Spleen (tissue), 11 donors: ENCODE data around the gene AURKA. TPM values are rescaled to one million over a fixed set of nuclear protein-coding genes. Genes with fewer than 3 reads are reported as not detected.

ENCODE experiments used
- DNase-seq: peaks from one replicate; pipeline ENCODE4 v3.0.0-alpha.2; 2020
- H3K27ac ChIP-seq, 8 donors: fragments of 200-600 bp; sonication (generic) in 7 of 8; 1 replicate in 4 of 8; 2 replicates in 4 of 8; pipeline versions ENCODE4 v1.5.0 to v1.8.0; 2016 to 2021; ENCODE audit warnings: inconsistent platforms in 4 of 8, mild to moderate bottlenecking in 4 of 8, moderate library complexity in 1 of 8
- H3K27me3 ChIP-seq, 7 donors: fragments of 200-600 bp; sonication (generic) in 6 of 7; replicated peaks in 1 of 7; 1 replicate in 4 of 7; 2 replicates in 3 of 7; pipeline versions ENCODE4 v1.5.0 to v1.8.0; 2016 to 2021; ENCODE audit warnings: inconsistent platforms in 3 of 7, mild to moderate bottlenecking in 1 of 7
- H3K36me3 ChIP-seq, 6 donors: fragments of 200-600 bp; sonication (generic) in 5 of 6; 1 replicate in 4 of 6; 2 replicates in 2 of 6; pipeline versions ENCODE4 v1.5.0 to v1.8.0; 2016 to 2021; ENCODE audit warnings: inconsistent platforms in 2 of 6
- H3K4me1 ChIP-seq, 6 donors: fragments of 200-600 bp; sonication (generic) in 5 of 6; 1 replicate in 3 of 6; 2 replicates in 3 of 6; pipeline versions ENCODE4 v1.5.0 to v1.8.0; 2016 to 2021; ENCODE audit warnings: inconsistent platforms in 3 of 6
- H3K4me3 ChIP-seq, 8 donors: fragments of 200-600 bp; sonication (generic) in 7 of 8; 1 replicate in 4 of 8; 2 replicates in 4 of 8; pipeline versions ENCODE4 v1.5.0 to v1.8.0; 2016 to 2021; ENCODE audit warnings: inconsistent platforms in 4 of 8, mild to moderate bottlenecking in 4 of 8, moderate library complexity in 2 of 8
- H3K9me3 ChIP-seq, 8 donors: fragments of 200-600 bp; sonication (generic) in 7 of 8; 1 replicate in 4 of 8; 2 replicates in 4 of 8; pipeline versions ENCODE4 v1.5.0 to v1.8.0; 2016 to 2021; ENCODE audit warnings: inconsistent platforms in 4 of 8
- CTCF ChIP-seq, 11 experiments: fragments of 200-600 bp in 7 of 11; fragments of 450-650 bp in 4 of 11; sonication (generic) in 4 of 11; IDR thresholded peaks in 8 of 11; conservative IDR thresholded peaks in 3 of 11; 1 replicate in 7 of 11; 2 replicates in 4 of 11; pipeline versions ENCODE4 v1.4.0 to v1.8.0; 2016 to 2021; ENCODE audit warnings: antibody characterized with exemption in 11 of 11, inconsistent platforms in 4 of 11, mild to moderate bottlenecking in 1 of 11
- POLR2A ChIP-seq, 3 donors: fragments of 450-650 bp; IDR thresholded peaks; one replicate each; pipeline ENCODE4 v1.5.1; 2017; ENCODE audit warnings: antibody characterized with exemption in 3 of 3, mild to moderate bottlenecking in 1 of 3
- POLR2AphosphoS5 ChIP-seq, 3 donors: sonication (generic); formaldehyde crosslinking; IDR thresholded peaks; one replicate each; pipeline ENCODE4 v1.5.1; 2017; ENCODE audit warnings: antibody characterized with exemption in 3 of 3
- WGBS, 5 donors: extraction: QIAGEN DNeasy Blood & Tissue Kit in 3 of 5; methylation state at CpG; one replicate each; pipeline versions ENCODE4 v1.1.5 to v1.1.7; 2013 to 2018; 5-methylcytosine and 5-hydroxymethylcytosine counted together
- intact Hi-C: fragments of 100-400 bp; cut with DNase I; formaldehyde crosslinking; loops from one replicate; pipeline ENCODE4 v1.15.0; 2023; ENCODE audit warnings: low total_unique reads
- polyA plus RNA-seq, 3 donors: library from polyadenylated mRNA; stranded (reverse); fragments of 200-250 nt; gene quantifications; one replicate each; pipeline ENCODE4 v1.2.1, GENCODE V29; 2013
- total RNA-seq, 7 donors: library from RNA; depleted of rRNA in 3 of 7; stranded (reverse); fragments of >200 nt in 3 of 7; fragmentation: NEBNext Ultra II Directional in 4 of 7; extraction: Animal tissue kit (Norgen Biotek cat#: 25700) in 4 of 7; gene quantifications; one replicate each; pipeline versions ENCODE4 v1.1.0 to v1.2.1, GENCODE V29; 2016 to 2021
- donor health status: healthy with polysubstance abuse.
- donor health status: DM: no; HTN: no; CAD: no; lungs with moderate emphysema.
- donor health status: DM: no; HTN: no; CAD: no.
- donor health status: Bipolar disorder and iron deficiency.
- donor health status: healthy.
- donor health status: DM: no; HTN: no; CAD: no.
- donor health status: DM: yes; HTN: yes; CAD: no.

Gene AURKA
- total and polyA plus RNA-seq, 10 donors: 1.6 to 10.0 (median 6.1) TPM

DNA sequence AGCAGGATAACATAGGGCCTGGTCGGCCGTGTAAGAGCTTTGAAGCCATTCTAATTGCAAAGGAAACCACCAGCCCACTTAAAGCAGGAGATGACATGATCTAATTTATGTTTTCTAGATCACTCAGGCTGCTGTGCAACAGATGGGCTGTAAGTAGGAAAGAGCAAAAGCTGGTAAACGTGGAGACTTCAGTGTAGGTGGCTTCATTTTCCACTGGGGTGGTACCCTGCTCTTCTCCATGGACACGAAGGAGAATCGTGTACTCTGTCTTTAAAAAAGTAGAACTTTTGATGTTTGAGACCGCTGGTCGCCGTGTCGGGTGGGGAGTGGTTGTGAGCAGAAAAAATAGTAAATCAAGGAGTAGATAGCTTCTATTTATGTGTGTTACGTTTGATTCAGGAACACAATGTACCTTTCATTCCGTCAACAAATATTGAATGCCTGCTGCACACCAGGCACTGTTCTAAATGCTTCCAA is 26.4 kb upstream of the AURKA start:
- WGBS, 5 donors: 24 to 53% (median 39%) methylated on average over 11 of the region's 11 CpGs
- TF ChIP-seq POLR2A (IDR thresholded peaks at IDR 0.05) (no peak), POLR2AphosphoS5 (IDR thresholded peaks at IDR 0.05) (peak in 1 of 3 donors; percentile 6)
- DNase-seq: no peak
- Histone ChIP-seq H3K4me1 (peaks cover 6 to 100% (median 63%) of the 10 kb centered on the region in 6 donors), H3K27me3 (no peaks in the 10 kb centered on the region), H3K36me3 (peaks cover 0 to 8% (median 0%) of the 10 kb centered on the region in 6 donors), H3K4me3 (peak overlapping the region in 1 of 8 donors; percentile 44), H3K27ac (peak overlapping the region; percentile 66 to 90 (median 84)), H3K9me3 (no peaks in the 10 kb centered on the region)
- intact Hi-C loops: no loop called here

- intact Hi-C loops: no loop called here
Observed at GRCh38 chr20:56417911-56418310, 25.9 kb upstream of the AURKA start.

GRCh38 chr20:56417402-56417801 is 25.4 kb upstream of the AURKA start:
- H3K4me3 ChIP-seq: peak overlapping the region in 1 of 8 donors; percentile 44
- H3K27me3 ChIP-seq: no peaks in the 10 kb centered on the region

More at GRCh38 chr20:56417911-56418310, 25.9 kb upstream of the AURKA start:
- H3K27me3 ChIP-seq: no peaks in the 10 kb centered on the region
- H3K27ac ChIP-seq: peak overlapping the region; percentile 66 to 90 (median 84)
- peaks cover 0 to 8% (median 0%) of the 10 kb centered on the region in 6 donors for H3K36me3 ChIP-seq
- DNase-seq: no peak
- WGBS, 5 donors: 72 to 81% (median 74%) methylated on average over 4 of the region's 4 CpGs
- TF ChIP-seq CTCF (IDR thresholded peaks at IDR 0.05 in 8 of 11, conservative IDR thresholded peaks at IDR 0.05 in 3 of 11) (no peak), POLR2A (IDR thresholded peaks at IDR 0.05) (no peak), POLR2AphosphoS5 (IDR thresholded peaks at IDR 0.05) (no peak)
- no peaks in the 10 kb centered on the region for H3K9me3 ChIP-seq
- H3K4me3 ChIP-seq: peak overlapping the region in 1 of 8 donors; percentile 44
- peaks cover 6 to 100% (median 60%) of the 10 kb centered on the region in 6 donors for H3K4me1 ChIP-seq

GRCh38 chr20:56414842-56415765 is 23.1 kb upstream of the AURKA start:
- H3K4me1 ChIP-seq: peaks cover 17 to 100% (median 64%) of the 10 kb centered on the region in 6 donors
- 70 to 80% (median 73%) methylated on average over 12 of the region's 12 CpGs for WGBS, 5 donors
- no peaks in the 10 kb centered on the region for H3K27me3 ChIP-seq
- no peak for DNase-seq
- H3K9me3 ChIP-seq: no peaks in the 10 kb centered on the region
- peak overlapping the region in 2 of 8 donors; percentile 25 to 40 for H3K4me3 ChIP-seq
- TF ChIP-seq POLR2A (IDR thresholded peaks at IDR 0.05) (no peak), POLR2AphosphoS5 (IDR thresholded peaks at IDR 0.05) (no peak), CTCF (IDR thresholded peaks at IDR 0.05 in 8 of 11, conservative IDR thresholded peaks at IDR 0.05 in 3 of 11) (no peak)
- H3K27ac ChIP-seq: peak overlapping the region in 5 of 8 donors; percentile 33 to 90 (median 87)
- H3K36me3 ChIP-seq: peaks cover 0 to 8% (median 0%) of the 10 kb centered on the region in 6 donors
- intact Hi-C loops: no loop called here

More at GRCh38 chr20:56417402-56417801, 25.4 kb upstream of the AURKA start:
- no peak for DNase-seq
- Histone ChIP-seq H3K36me3 (peaks cover 0 to 8% (median 0%) of the 10 kb centered on the region in 6 donors), H3K27ac (peak overlapping the region in 7 of 8 donors; percentile 80 to 90 (median 85)), H3K9me3 (no peaks in the 10 kb centered on the region), H3K4me1 (peaks cover 6 to 100% (median 60%) of the 10 kb centered on the region in 6 donors)
- intact Hi-C loops: no loop called here
- 72 to 92% (median 76%) methylated on average over 7 of the region's 7 CpGs for WGBS, 5 donors
- TF ChIP-seq POLR2AphosphoS5 (IDR thresholded peaks at IDR 0.05) (no peak), POLR2A (IDR thresholded peaks at IDR 0.05) (no peak), CTCF (IDR thresholded peaks at IDR 0.05 in 8 of 11, conservative IDR thresholded peaks at IDR 0.05 in 3 of 11) (no peak)
